ENCODE results near the gene XPC. TPM values are rescaled to one million over a fixed set of nuclear protein-coding genes. Genes with fewer than 3 reads are reported as not detected.

The XPC gene
- total and polyA plus RNA-seq, 2 of the 8 experiments (the other 6 are each of a cell fraction or from before 2014, with no cell fraction given), result 8.8 to 27.3 TPM

DNA sequence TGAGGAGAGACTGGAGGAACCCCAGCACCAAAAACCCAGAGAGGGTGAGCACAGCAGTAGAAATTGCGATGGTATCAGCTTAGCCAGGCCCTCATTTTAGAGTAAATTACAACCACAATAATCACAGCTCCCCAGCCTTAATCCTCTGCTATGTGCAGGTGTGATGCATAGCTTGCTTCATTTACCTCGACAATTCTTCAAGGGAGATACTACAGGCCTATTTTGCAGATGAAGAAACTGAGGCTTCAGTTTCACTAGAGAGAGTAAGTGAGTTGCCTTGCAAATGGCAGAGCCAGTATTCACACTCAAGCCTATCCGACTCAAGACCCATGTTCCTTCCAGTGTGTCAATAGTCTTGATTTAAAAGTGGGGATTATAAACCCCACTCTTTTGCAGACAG, 33.6 kb upstream of the XPC start:
- DNase-seq (ENCODE audit: low read depth in 1 of 2, low spot score in 2 of 2), result no peak
- POLR2A ChIA-PET (ENCODE audit: partially characterized antibody), result interaction anchor here (1.2 to 2.7 kb wide), 2 partner anchors 9 to 33 kb away, joined by 3 to 12 read pairs; partner anchors contain the start of gene LSM3
- Histone ChIP-seq H2BK20ac (ENCODE audit: low read length) (no peak overlapping the region), H3K27ac (ENCODE audit: low read depth, low read length) (no peak overlapping the region), H3K9ac (replicated peaks in 1 of 4; ENCODE audit: extremely low read depth in 1 of 4, low read depth in 3 of 4, low read length in 3 of 4) (no peak overlapping the region), H4K8ac (ENCODE audit: extremely low read depth, insufficient read depth, low read length) (no peak overlapping the region), H2AFZ (ENCODE audit: low read length) (no peak overlapping the region), H4K5ac (ENCODE audit: insufficient read length, low read depth, low read length) (no peak overlapping the region), H3K18ac (ENCODE audit: extremely low read depth, low read length) (no peak overlapping the region), H3K79me1 (ENCODE audit: low read depth, low read length) (no peaks in the 10 kb centered on the region), H3K14ac (ENCODE audit: insufficient read length) (no peak overlapping the region), H2BK5ac (ENCODE audit: low read depth, low read length) (no peak overlapping the region), H3K23me2 (ENCODE audit: low read depth, low read length) (no peaks in the 10 kb centered on the region), H2BK12ac (ENCODE audit: low read depth, low read length) (no peak overlapping the region), H3K36me3 (ENCODE audit: control insufficient read depth in 2 of 4, insufficient read depth in 4 of 4, low read length in 3 of 4) (no peaks in the 10 kb centered on the region), H2BK15ac (ENCODE audit: low read length) (no peak overlapping the region), H2AK5ac (ENCODE audit: low read depth, low read length) (no peak overlapping the region), H3K9me3 (ENCODE audit: insufficient read depth in 2 of 2, low read depth in 1 of 2, low read length in 1 of 2) (no peaks in the 10 kb centered on the region), H3K27me3 (replicated peaks in 1 of 4; ENCODE audit: control insufficient read depth in 3 of 4, extremely low read depth in 1 of 4, insufficient read depth in 3 of 4, low read length in 3 of 4) (no peaks in the 10 kb centered on the region), H3K4me1 (replicated peaks in 1 of 4; ENCODE audit: control insufficient read depth in 3 of 4, insufficient read depth in 4 of 4, low read length in 3 of 4) (peaks cover 0 to 2% (median 0%) of the 10 kb centered on the region in 4 experiments; a peak in 3 of 7 replicates), H3K56ac (replicated peaks; ENCODE audit: insufficient read length, low read depth, low read length) (no peak overlapping the region), H3K4me3 (ENCODE audit: extremely low read depth in 1 of 4, insufficient read depth in 2 of 4, low read depth in 3 of 4, low read length in 4 of 4) (no peak overlapping the region), H4K20me1 (replicated peaks in 1 of 2; ENCODE audit: control insufficient read depth in 1 of 2, insufficient read depth in 2 of 2, low read length in 2 of 2) (no peaks in the 10 kb centered on the region), H4K91ac (replicated peaks; ENCODE audit: insufficient read length, low read length) (no peak overlapping the region), H3K4ac (replicated peaks; ENCODE audit: insufficient read length, low read depth, low read length) (no peak overlapping the region), H3K79me2 (ENCODE audit: control insufficient read depth in 1 of 2, insufficient read depth in 2 of 2, low read length in 2 of 2) (no peaks in the 10 kb centered on the region), H3K4me2 (ENCODE audit: insufficient read depth in 1 of 2, low read depth in 2 of 2, low read length in 2 of 2) (no peak overlapping the region), H2BK120ac (replicated peaks; ENCODE audit: low read depth, low read length) (no peak overlapping the region), H3K23ac (ENCODE audit: insufficient read length) (no peak overlapping the region)
- no peak for FAIRE-seq
- WGBS, 2 experiments (ENCODE audit: extremely low coverage in 1 of 2, insufficient coverage in 1 of 2, insufficient read length in 1 of 2, insufficient replicate concordance in 2 of 2, low coverage in 1 of 2, low lambda C conversion rate in 2 of 2, missing lambda C conversion rate in 1 of 2), result 86% methylated on average over 3 of the region's 3 CpGs; no CpG with 5 or more reads in 1 of the 2 experiments
- CTCF ChIA-PET (ENCODE audit: partially characterized antibody), result interaction anchor here (0.6 to 11.1 kb wide), 10 partner anchors 10 to 440 kb away, joined by 3 to 157 read pairs (median 4); no protein-coding TSS in a partner anchor
- TF ChIP-seq CHD2 (IDR thresholded peaks at IDR 0.05; ENCODE audit: low read length) (no peak), SIN3A (conservative IDR thresholded peaks at IDR 0.05 in 1 of 2, IDR thresholded peaks at IDR 0.05 in 1 of 2; ENCODE audit: low read depth in 1 of 2, low read length in 2 of 2) (no peak), GABPA (IDR thresholded peaks at IDR 0.05; ENCODE audit: borderline replicate concordance, insufficient read depth, low read length) (no peak), KDM1A (IDR thresholded peaks at IDR 0.05; ENCODE audit: borderline replicate concordance, low read length) (no peak), MAFK (IDR thresholded peaks at IDR 0.05; ENCODE audit: low read depth, low read length) (no peak), SP4 (IDR thresholded peaks at IDR 0.05; ENCODE audit: low read length) (no peak), ASH2L (IDR thresholded peaks at IDR 0.05; ENCODE audit: low read length) (no peak), CBX8 (IDR thresholded peaks at IDR 0.05; ENCODE audit: borderline replicate concordance, low read depth, low read length) (no peak), ZNF274 (IDR thresholded peaks at IDR 0.05; ENCODE audit: borderline replicate concordance, extremely low read depth, low read length) (no peak), SRF (IDR thresholded peaks at IDR 0.05; ENCODE audit: low read depth, low read length) (no peak), JUND (IDR thresholded peaks at IDR 0.05; ENCODE audit: low read length) (no peak), EP300 (IDR thresholded peaks at IDR 0.05; ENCODE audit: borderline replicate concordance in 1 of 2, low read depth in 2 of 2, low read length in 2 of 2) (no peak), BRCA1 (IDR thresholded peaks at IDR 0.05; ENCODE audit: low read depth, low read length) (no peak), RFX5 (IDR thresholded peaks at IDR 0.05; ENCODE audit: borderline replicate concordance, low read depth, low read length) (no peak), TAF7 (optimal IDR thresholded peaks at IDR 0.05; ENCODE audit: borderline replicate concordance, low read depth, low read length) (no peak)

Data from H1 (cell line).